Smooth muscle cell (in vitro differentiated cells): ENCODE results near the gene TNPO2. TPM values are rescaled to one million over a fixed set of nuclear protein-coding genes. Genes with fewer than 3 reads are reported as not detected.

Experiments
- DNase-seq: peaks from one replicate; lab custom pipeline; 2025; ENCODE audit not compliant: unreplicated experiment; lab: John Stamatoyannopoulos, UW
- H2AFZ ChIP-seq: fragments of 200-600 bp; sonication (generic); 2 replicates; pipeline ENCODE4 v1.6.0; 2016; ENCODE audit warnings: antibody characterized with exemption, low read depth, mild to moderate bottlenecking
- H3F3A ChIP-seq: fragments of 200-600 bp; sonication (generic); 2 replicates; pipeline ENCODE4 v1.6.0; 2017; ENCODE audit warnings: antibody characterized with exemption, low read depth
- H3K27ac ChIP-seq: fragments of 200-600 bp; sonication (generic); 2 replicates; pipeline ENCODE4 v1.5.1; 2016; ENCODE audit warnings: low read depth, mild to moderate bottlenecking
- H3K27me3 ChIP-seq: fragments of 200-600 bp; sonication (generic); 2 replicates; pipeline ENCODE4 v1.6.1; 2016; ENCODE audit warnings: low read depth, mild to moderate bottlenecking
- H3K36me3 ChIP-seq: fragments of 200-600 bp; sonication (generic); 2 replicates; pipeline ENCODE4 v1.5.1; 2016; ENCODE audit warnings: low read depth
- H3K4me1 ChIP-seq: fragments of 200-600 bp; sonication (generic); 2 replicates; pipeline ENCODE4 v1.5.1; 2016; ENCODE audit warnings: low read depth
- H3K4me2 ChIP-seq: fragments of 200-600 bp; sonication (generic); 2 replicates; pipeline ENCODE4 v1.6.0; 2016; ENCODE audit warnings: mild to moderate bottlenecking
- H3K4me3 ChIP-seq: fragments of 200-600 bp; sonication (generic); 2 replicates; pipeline ENCODE4 v1.5.1; 2016; ENCODE audit warnings: mild to moderate bottlenecking
- H3K79me2 ChIP-seq: fragments of 200-600 bp; sonication (generic); 2 replicates; pipeline ENCODE4 v1.6.0; 2016; ENCODE audit warnings: low read depth, mild to moderate bottlenecking
- H3K9ac ChIP-seq: fragments of 200-600 bp; sonication (generic); 2 replicates; pipeline ENCODE4 v1.6.0; 2016; ENCODE audit warnings: low read depth
- H3K9me3 ChIP-seq: fragments of 200-600 bp; sonication (generic); replicated peaks from 2 replicates; pipeline ENCODE4 v1.5.1; 2016; ENCODE audit warnings: low read depth
- H4K20me1 ChIP-seq: fragments of 200-600 bp; sonication (generic); 2 replicates; pipeline ENCODE4 v1.6.0; 2016; ENCODE audit warnings: low read depth
- CTCF ChIP-seq: fragments of 200-600 bp; sonication (generic); IDR thresholded peaks from 2 replicates; pipeline ENCODE4 v1.5.1; 2017; ENCODE audit warnings: borderline replicate concordance, mild to moderate bottlenecking, antibody characterized with exemption; ENCODE audit not compliant: insufficient read depth, poor library complexity, severe bottlenecking
- WGBS: methylation state at CpG from one replicate; pipeline ENCODE4 v1.1.7; 2016; ENCODE audit warnings: low lambda C conversion rate; 5-methylcytosine and 5-hydroxymethylcytosine counted together
- polyA plus RNA-seq: library from polyadenylated mRNA; unstranded; fragments of >200 nt; fragmentation: Nextera tagmentation; extraction: Ambion mirVana; gene quantifications from 2 replicates; pipeline ENCODE4 v1.2.1, GENCODE V29; 2016
- total RNA-seq: library from RNA; depleted of rRNA; stranded (reverse); fragments of >200 nt; gene quantifications from 2 replicates; pipeline ENCODE4 v1.2.3, GENCODE V29; 2014

TNPO2 gene
- total and polyA plus RNA-seq, 2 experiments from 2014 or later: 8.7 to 45.4 TPM

- H2AFZ ChIP-seq: no peak overlapping the region
- no peak for TF ChIP-seq CTCF
- H3K79me2 ChIP-seq: no peaks in the 10 kb centered on the region
- H3K9me3 ChIP-seq: no peaks in the 10 kb centered on the region
- H3K27ac ChIP-seq: no peak overlapping the region
- H4K20me1 ChIP-seq: no peaks in the 10 kb centered on the region
- H3K4me1 ChIP-seq: peaks cover 4% of the 10 kb centered on the region
- WGBS: 90% methylated on average over 19 of the region's 19 CpGs
- H3K27me3 ChIP-seq: peaks cover 24% of the 10 kb centered on the region
- H3K9ac ChIP-seq: no peak overlapping the region
- H3K4me2 ChIP-seq: no peak overlapping the region
- DNase-seq: no peak
- H3K4me3 ChIP-seq: no peak overlapping the region
- H3F3A ChIP-seq: peaks cover 4% of the 10 kb centered on the region
- H3K36me3 ChIP-seq: no peaks in the 10 kb centered on the region
Measured at GRCh38 chr19:12756150-12756883, 32.6 kb upstream of the TNPO2 start.

- no peak overlapping the region for H3K27ac ChIP-seq
- WGBS: 90% methylated on average over 38 of the region's 50 CpGs
Measured at GRCh38 chr19:12754465-12755196, 30.9 kb upstream of the TNPO2 start.

GRCh38 chr19:12752056-12752781 is 28.5 kb upstream of the TNPO2 start:
- no peaks in the 10 kb centered on the region for H3F3A ChIP-seq
- no peaks in the 10 kb centered on the region for H3K36me3 ChIP-seq
- peaks cover 1% of the 10 kb centered on the region for H3K4me1 ChIP-seq
- no peak overlapping the region for H3K4me3 ChIP-seq
- DNase-seq: no peak
- H3K27ac ChIP-seq: no peak overlapping the region
- H4K20me1 ChIP-seq: no peaks in the 10 kb centered on the region
- H3K4me2 ChIP-seq: no peak overlapping the region
- no peak for TF ChIP-seq CTCF
- H3K9me3 ChIP-seq: no peaks in the 10 kb centered on the region
- no peaks in the 10 kb centered on the region for H3K79me2 ChIP-seq
- H3K9ac ChIP-seq: no peak overlapping the region
- 74% methylated on average over 19 of the region's 23 CpGs for WGBS
- H2AFZ ChIP-seq: no peak overlapping the region
- H3K27me3 ChIP-seq: peaks cover 46% of the 10 kb centered on the region

More at GRCh38 chr19:12754465-12755196, 30.9 kb upstream of the TNPO2 start:
- no peak for TF ChIP-seq CTCF
- no peaks in the 10 kb centered on the region for H3K9me3 ChIP-seq
- peaks cover 4% of the 10 kb centered on the region for H3F3A ChIP-seq
- H4K20me1 ChIP-seq: no peaks in the 10 kb centered on the region
- peaks cover 40% of the 10 kb centered on the region for H3K27me3 ChIP-seq
- no peak overlapping the region for H3K4me3 ChIP-seq
- no peak for DNase-seq
- no peak overlapping the region for H3K9ac ChIP-seq
- no peaks in the 10 kb centered on the region for H3K36me3 ChIP-seq
- H3K4me2 ChIP-seq: no peak overlapping the region
- no peak overlapping the region for H2AFZ ChIP-seq
- peaks cover 4% of the 10 kb centered on the region for H3K4me1 ChIP-seq
- H3K79me2 ChIP-seq: no peaks in the 10 kb centered on the region
